SU-DHL-6 (cell line): ENCODE results near the gene HSPA1B.
A peak's percentile ranks its signal among the peaks of the same experiment; 100 is the strongest.
"Not testable (repeated sequence)": the region's sequence is repeated elsewhere in the genome, so short reads cannot be mapped to it uniquely, and the experiment has no call there.

Source experiments
- H2AFZ ChIP-seq: fragments of 200-600 bp; sonication (generic); 2 replicates; pipeline ENCODE4 v1.6.1; 2014; ENCODE audit warnings: low read depth, mild to moderate bottlenecking, moderate library complexity, mixed read lengths, antibody characterized with exemption, low read length; ENCODE audit not compliant: severe bottlenecking
- H3F3A ChIP-seq: fragments of 200-600 bp; shearing (Covaris generic); 2 replicates; pipeline ENCODE4 v1.6.0; 2016; ENCODE audit warnings: antibody characterized with exemption, mild to moderate bottlenecking; ENCODE audit not compliant: insufficient read depth
- H3K27ac ChIP-seq: fragments of 200-600 bp; sonication (generic); 2 replicates; pipeline ENCODE4 v1.5.1; 2016; ENCODE audit warnings: low read depth, mild to moderate bottlenecking, low read length, moderate library complexity, mixed read lengths
- H3K27me3 ChIP-seq: fragments of 200-600 bp; sonication (generic), shearing (Covaris generic); 2 replicates; pipeline ENCODE4 v1.6.0; 2014; ENCODE audit warnings: mild to moderate bottlenecking, low read length
- H3K36me3 ChIP-seq: fragments of 200-600 bp; sonication (generic); 2 replicates; pipeline ENCODE4 v1.6.1; 2014; ENCODE audit warnings: mild to moderate bottlenecking, low read length, mixed read lengths
- H3K4me2 ChIP-seq: fragments of 300-600, 200-600 bp; shearing (Covaris generic), sonication (generic); 2 replicates; pipeline ENCODE4 v1.6.0; 2014; ENCODE audit warnings: low read length, low read depth, mild to moderate bottlenecking; ENCODE audit not compliant: poor library complexity, severe bottlenecking
- H3K4me3 ChIP-seq: fragments of 200-600 bp; sonication (generic); 2 replicates; pipeline ENCODE4 v1.5.1; 2014; ENCODE audit warnings: antibody characterized with exemption, low read length, mild to moderate bottlenecking, mixed read lengths; ENCODE audit not compliant: insufficient read depth, poor library complexity, severe bottlenecking
- H3K79me2 ChIP-seq: fragments of 200-600 bp; sonication (generic); 2 replicates; pipeline ENCODE4 v1.6.1; 2014; ENCODE audit warnings: mild to moderate bottlenecking, low read length, moderate library complexity; ENCODE audit not compliant: insufficient read depth
- H3K9ac ChIP-seq: fragments of 200-600 bp; sonication (generic); 2 replicates; pipeline ENCODE4 v1.7.0; 2014; ENCODE audit warnings: mild to moderate bottlenecking, low read length
- H3K9me2 ChIP-seq: fragments of 200-600 bp; sonication (generic); replicated peaks from 2 replicates; pipeline ENCODE4 v1.6.1; 2014; ENCODE audit warnings: low read length; ENCODE audit not compliant: insufficient read depth
- H3K9me3 ChIP-seq: fragments of 200-600 bp; sonication (generic); 2 replicates; pipeline ENCODE4 v1.6.1; 2014; ENCODE audit warnings: low read length, mixed read lengths; ENCODE audit not compliant: insufficient read depth
- H4K20me1 ChIP-seq: fragments of 200-600 bp; sonication (generic); 2 replicates; pipeline ENCODE4 v1.6.1; 2014; ENCODE audit warnings: low read depth, mild to moderate bottlenecking, antibody characterized with exemption, low read length, moderate library complexity, mixed read lengths
- EZH2phosphoT487 ChIP-seq: fragments of 200-600 bp; sonication (generic), shearing (Covaris generic); conservative IDR thresholded peaks from 2 replicates; pipeline ENCODE4 v1.6.1; 2018; ENCODE audit warnings: mild to moderate bottlenecking, antibody characterized with exemption, low read length, moderate library complexity, mixed read lengths
- TF ChIP-seq, protein P1 (sequence below): fragments of 200-600 bp; sonication (generic); IDR thresholded peaks from one replicate; pipeline ENCODE4 v1.5.1; 2017; ENCODE audit warnings: antibody characterized with exemption, mild to moderate bottlenecking, low read length, moderate library complexity; ENCODE audit not compliant: insufficient read depth, poor library complexity, severe bottlenecking

HSPA1B gene

DNA sequence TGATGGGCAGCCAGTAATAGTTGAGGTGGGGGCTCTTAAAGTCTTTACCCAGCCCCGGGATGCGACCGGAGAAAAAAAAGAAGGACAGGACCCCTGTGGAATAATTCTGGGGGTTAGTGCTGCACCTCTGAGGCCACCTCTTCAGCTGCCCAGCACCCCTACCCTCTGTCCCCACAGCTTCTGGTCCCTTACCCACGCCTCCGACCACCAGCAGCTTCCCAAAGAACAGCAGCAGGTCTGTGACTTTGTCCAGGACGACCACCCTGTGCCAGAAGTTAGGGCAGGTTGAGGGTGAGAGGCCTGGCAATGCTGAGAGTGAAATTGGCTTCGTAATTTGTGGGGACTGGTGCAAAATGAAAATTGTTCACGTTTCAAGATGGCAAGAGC is 37.3 kb downstream of the HSPA1B start:
- Histone ChIP-seq H3K4me3 (no peak overlapping the region), H4K20me1 (no peaks in the 10 kb centered on the region), H3K9me3 (no peaks in the 10 kb centered on the region), H3K27me3 (no peaks in the 10 kb centered on the region), H2AFZ (no peak overlapping the region), H3K4me2 (peak overlapping the region; percentile 76), H3K79me2 (peaks cover 5% of the 10 kb centered on the region; the same call in 1 of the 2 replicates), H3K9ac (peak overlapping the region; percentile 63), H3F3A (peaks cover 12% of the 10 kb centered on the region), H3K9me2 (no peaks in the 10 kb centered on the region), H3K27ac (no peak overlapping the region), H3K36me3 (no peaks in the 10 kb centered on the region)
- TF ChIP-seq, protein P1, sequence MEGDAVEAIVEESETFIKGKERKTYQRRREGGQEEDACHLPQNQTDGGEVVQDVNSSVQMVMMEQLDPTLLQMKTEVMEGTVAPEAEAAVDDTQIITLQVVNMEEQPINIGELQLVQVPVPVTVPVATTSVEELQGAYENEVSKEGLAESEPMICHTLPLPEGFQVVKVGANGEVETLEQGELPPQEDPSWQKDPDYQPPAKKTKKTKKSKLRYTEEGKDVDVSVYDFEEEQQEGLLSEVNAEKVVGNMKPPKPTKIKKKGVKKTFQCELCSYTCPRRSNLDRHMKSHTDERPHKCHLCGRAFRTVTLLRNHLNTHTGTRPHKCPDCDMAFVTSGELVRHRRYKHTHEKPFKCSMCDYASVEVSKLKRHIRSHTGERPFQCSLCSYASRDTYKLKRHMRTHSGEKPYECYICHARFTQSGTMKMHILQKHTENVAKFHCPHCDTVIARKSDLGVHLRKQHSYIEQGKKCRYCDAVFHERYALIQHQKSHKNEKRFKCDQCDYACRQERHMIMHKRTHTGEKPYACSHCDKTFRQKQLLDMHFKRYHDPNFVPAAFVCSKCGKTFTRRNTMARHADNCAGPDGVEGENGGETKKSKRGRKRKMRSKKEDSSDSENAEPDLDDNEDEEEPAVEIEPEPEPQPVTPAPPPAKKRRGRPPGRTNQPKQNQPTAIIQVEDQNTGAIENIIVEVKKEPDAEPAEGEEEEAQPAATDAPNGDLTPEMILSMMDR, result no peak
- TF ChIP-seq EZH2phosphoT487, result no peak

- no peak overlapping the region for H3K4me3 ChIP-seq
- no peak overlapping the region for H3K27ac ChIP-seq
- no peak overlapping the region for H3K9ac ChIP-seq
- H3K4me2 ChIP-seq, result no peak overlapping the region
- peaks cover 5% of the 10 kb centered on the region; the same call in 1 of the 2 replicates for H3K79me2 ChIP-seq
- no peaks in the 10 kb centered on the region for H3K36me3 ChIP-seq
- H3F3A ChIP-seq, result peaks cover 12% of the 10 kb centered on the region
- no peaks in the 10 kb centered on the region for H3K27me3 ChIP-seq
- H3K9me3 ChIP-seq, result no peaks in the 10 kb centered on the region
- H3K9me2 ChIP-seq, result no peaks in the 10 kb centered on the region
- H4K20me1 ChIP-seq, result no peaks in the 10 kb centered on the region
- TF ChIP-seq, protein P1, result no peak
- no peak for TF ChIP-seq EZH2phosphoT487
- no peak overlapping the region for H2AFZ ChIP-seq
These were observed 37.9 kb downstream of the HSPA1B start for GRCh38 chr6:31865205-31866118.

DNA sequence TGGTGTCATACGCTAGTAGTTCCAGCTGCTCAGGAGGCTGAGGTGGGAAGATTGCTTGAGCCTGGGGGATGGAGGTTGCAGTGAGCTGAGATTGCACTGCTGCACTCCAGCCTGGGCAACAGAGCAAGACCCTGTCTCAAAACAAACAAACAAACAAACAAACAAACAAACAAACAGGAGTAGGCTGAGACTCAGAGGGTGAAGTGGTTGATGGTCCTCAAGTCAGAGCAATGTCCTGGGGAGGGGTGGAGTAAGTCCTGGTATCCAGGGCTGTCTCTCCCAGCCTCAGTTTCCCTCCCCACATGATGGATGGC is 41.1 kb downstream of the HSPA1B start:
- H3K4me2 ChIP-seq, H3K9me3 ChIP-seq, H3K27me3 ChIP-seq, H3K9ac ChIP-seq, H3K36me3 ChIP-seq, H3K79me2 ChIP-seq, H3K4me3 ChIP-seq, H2AFZ ChIP-seq, H3K9me2 ChIP-seq, H3F3A ChIP-seq, H4K20me1 ChIP-seq, H3K27ac ChIP-seq: not testable (repeated sequence)

GRCh38 chr6:31869343-31869742 is 41.8 kb downstream of the HSPA1B start:
- no peak overlapping the region for H3K27ac ChIP-seq
- H3F3A ChIP-seq, result peaks cover 6% of the 10 kb centered on the region; the same call in 1 of the 2 replicates
- no peak overlapping the region for H3K4me3 ChIP-seq
- no peak for TF ChIP-seq EZH2phosphoT487
- TF ChIP-seq, protein P1, result no peak
- H3K27me3 ChIP-seq, result no peaks in the 10 kb centered on the region
- no peak overlapping the region for H3K4me2 ChIP-seq
- H3K79me2 ChIP-seq, result no peaks in the 10 kb centered on the region
- no peaks in the 10 kb centered on the region for H3K9me3 ChIP-seq
- H3K9me2 ChIP-seq, result no peaks in the 10 kb centered on the region
- H3K9ac ChIP-seq, result no peak overlapping the region
- H3K36me3 ChIP-seq, result no peaks in the 10 kb centered on the region
- H4K20me1 ChIP-seq, result no peaks in the 10 kb centered on the region
- no peak overlapping the region for H2AFZ ChIP-seq
